Glutamatergic neuron (in vitro differentiated cells): Measurements from ENCODE around the gene NPAS2. TPM values are rescaled to one million over a fixed set of nuclear protein-coding genes. Genes with fewer than 3 reads are reported as not detected.

Experiments used
- DNase-seq: peaks from one replicate; pipeline ENCODE4 v3.0.0; 2022
- H3K27ac Mint-ChIP-seq: one replicate; pipeline ENCODE4 v1.8.0; 2020; ENCODE audit warnings: mild to moderate bottlenecking, mixed read lengths, inconsistent platforms; ENCODE audit not compliant: unreplicated experiment
- H3K27me3 Mint-ChIP-seq: one replicate; pipeline ENCODE4 v1.8.0; 2020; ENCODE audit warnings: mild to moderate bottlenecking, moderate library complexity, mixed read lengths, inconsistent platforms; ENCODE audit not compliant: unreplicated experiment
- H3K36me3 Mint-ChIP-seq: one replicate; pipeline ENCODE4 v1.8.0; 2020; ENCODE audit warnings: mild to moderate bottlenecking, mixed read lengths, inconsistent platforms; ENCODE audit not compliant: unreplicated experiment
- H3K4me1 Mint-ChIP-seq: one replicate; pipeline ENCODE4 v1.8.0; 2020; ENCODE audit warnings: mild to moderate bottlenecking, low read depth, mixed read lengths, inconsistent platforms; ENCODE audit not compliant: unreplicated experiment
- H3K4me3 Mint-ChIP-seq: one replicate; pipeline ENCODE4 v1.8.0; 2020; ENCODE audit warnings: mild to moderate bottlenecking, mixed read lengths, inconsistent platforms; ENCODE audit not compliant: unreplicated experiment
- H3K9me3 Mint-ChIP-seq: one replicate; pipeline ENCODE4 v1.8.0; 2020; ENCODE audit warnings: mild to moderate bottlenecking, moderate library complexity, mixed read lengths, inconsistent platforms; ENCODE audit not compliant: unreplicated experiment
- CTCF ChIP-seq: fragments of 200-600 bp; sonication (generic); IDR thresholded peaks from one replicate; pipeline ENCODE4 v1.5.0; 2021; ENCODE audit not compliant: partially characterized antibody, unreplicated experiment
- total RNA-seq: library from RNA; stranded (reverse); fragmentation: NEBNext Ultra II Directional; extraction: Animal tissue kit (Norgen Biotek cat#: 25700); gene quantifications from one replicate; pipeline ENCODE4 v1.2.1, GENCODE V29; 2021; ENCODE audit not compliant: unreplicated experiment

The NPAS2 gene
- total RNA-seq, 1 donor from 2014 or later = 0.54 TPM

- DNase-seq = no peak
- H3K27ac Mint-ChIP-seq = no peak overlapping the region
- no peaks in the 10 kb centered on the region for H3K4me1 Mint-ChIP-seq
- peaks cover 1% of the 10 kb centered on the region for H3K9me3 Mint-ChIP-seq
- H3K27me3 Mint-ChIP-seq = no peaks in the 10 kb centered on the region
- TF ChIP-seq CTCF = no peak
- H3K4me3 Mint-ChIP-seq = no peak overlapping the region
- peaks cover 11% of the 10 kb centered on the region for H3K36me3 Mint-ChIP-seq
Measured at GRCh38 chr2:101026923-101027469, 207.1 kb downstream of the NPAS2 start.

GRCh38 chr2:101027852-101028251 lies 207.9 kb downstream of the NPAS2 start:
- no peak overlapping the region for H3K4me3 Mint-ChIP-seq

GRCh38 chr2:101030866-101031554 lies 211.1 kb downstream of the NPAS2 start:
- peaks cover 11% of the 10 kb centered on the region for H3K36me3 Mint-ChIP-seq
- H3K4me3 Mint-ChIP-seq = no peak overlapping the region
- TF ChIP-seq CTCF = no peak
- H3K4me1 Mint-ChIP-seq = peaks cover 4% of the 10 kb centered on the region
- H3K27me3 Mint-ChIP-seq = peaks cover 2% of the 10 kb centered on the region
- peaks cover 1% of the 10 kb centered on the region for H3K9me3 Mint-ChIP-seq
- H3K27ac Mint-ChIP-seq = no peak overlapping the region
- no peak for DNase-seq

More at GRCh38 chr2:101027852-101028251, 207.9 kb downstream of the NPAS2 start:
- H3K27ac Mint-ChIP-seq = no peak overlapping the region
- H3K9me3 Mint-ChIP-seq = peaks cover 1% of the 10 kb centered on the region
- H3K36me3 Mint-ChIP-seq = peaks cover 11% of the 10 kb centered on the region
- no peaks in the 10 kb centered on the region for H3K27me3 Mint-ChIP-seq
- no peaks in the 10 kb centered on the region for H3K4me1 Mint-ChIP-seq
- no peak for DNase-seq
- TF ChIP-seq CTCF = no peak

GRCh38 chr2:101032084-101032776 lies 212.3 kb downstream of the NPAS2 start:
- H3K4me3 Mint-ChIP-seq = no peak overlapping the region

More at GRCh38 chr2:101032084-101032776, 212.3 kb downstream of the NPAS2 start:
- Mint-ChIP-seq H3K27me3 (peaks cover 2% of the 10 kb centered on the region), H3K27ac (no peak overlapping the region), H3K9me3 (peaks cover 1% of the 10 kb centered on the region), H3K4me1 (peaks cover 4% of the 10 kb centered on the region), H3K36me3 (peaks cover 11% of the 10 kb centered on the region)
- DNase-seq = no peak
- TF ChIP-seq CTCF = no peak
